Lower leg skin (tissue), 4 donors: ENCODE measurements around the gene PTPRZ1. TPM values are rescaled to one million over a fixed set of nuclear protein-coding genes. Genes with fewer than 3 reads are reported as not detected.

Experiments
- DNase-seq, 2 donors: peaks; one replicate each; pipeline ENCODE4 v3.0.0-alpha.2; 2019; ENCODE audit warnings: low spot score in 2 of 2
- H3K4me3 ChIP-seq: fragments of 200-600 bp; sonication (generic); 2 replicates; pipeline ENCODE4 v1.5.1; 2017; ENCODE audit warnings: mild to moderate bottlenecking, low read depth; ENCODE audit not compliant: poor library complexity, severe bottlenecking
- POLR2A ChIP-seq, 2 donors: fragments of 450-650 bp; IDR thresholded peaks; one replicate each; pipeline ENCODE4 v1.6.1; 2016 to 2017; ENCODE audit warnings: antibody characterized with exemption in 2 of 2, mild to moderate bottlenecking in 1 of 2, moderate library complexity in 1 of 2
- WGBS, 2 donors: methylation state at CpG; one replicate each; pipeline ENCODE4 v1.1.5; 2018; 5-methylcytosine and 5-hydroxymethylcytosine counted together
- intact Hi-C: fragments of 100-400 bp; cut with DNase I; formaldehyde crosslinking; loops from one replicate; pipeline ENCODE4 v1.15.0; 2023; ENCODE audit warnings: low total_unique reads
- total RNA-seq, 4 donors: library from RNA; depleted of rRNA; stranded (reverse); fragments of >200 nt; gene quantifications; one replicate each; pipeline ENCODE4 v1.1.0, GENCODE V29; 2016
- TF ChIP-seq, protein P1 (sequence below), 3 donors: fragments of 450-650 bp; IDR thresholded peaks; one replicate each; pipeline ENCODE4 v1.5.1; 2016; ENCODE audit warnings: antibody characterized with exemption in 3 of 3, mild to moderate bottlenecking in 3 of 3, moderate library complexity in 2 of 3

PTPRZ1 gene
- total RNA-seq, 4 donors from 2014 or later: 26.1 to 63.7 (median 46.3) TPM

DNA sequence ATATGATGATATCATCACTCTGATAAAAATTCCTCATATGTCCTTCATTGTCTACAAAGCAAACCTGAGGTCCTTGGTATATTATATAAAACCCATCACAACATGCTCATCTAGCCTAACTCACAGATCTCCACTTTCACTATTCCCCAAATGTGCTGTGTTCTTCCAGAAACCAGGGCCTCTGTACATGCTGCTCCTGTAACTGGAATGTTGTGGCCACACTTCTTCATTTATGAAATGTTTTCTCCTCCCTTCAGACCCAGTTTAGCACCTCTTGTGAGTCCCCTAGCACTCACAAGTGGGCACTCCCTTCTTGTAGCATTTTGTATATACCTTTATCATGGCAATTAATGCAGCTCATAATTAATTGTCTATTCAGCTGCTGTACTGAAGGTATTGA, 209.2 kb downstream of the PTPRZ1 start:
- no peak overlapping the region for H3K4me3 ChIP-seq
- no peak for TF ChIP-seq POLR2A (IDR thresholded peaks at IDR 0.05)
- TF ChIP-seq, protein P1, sequence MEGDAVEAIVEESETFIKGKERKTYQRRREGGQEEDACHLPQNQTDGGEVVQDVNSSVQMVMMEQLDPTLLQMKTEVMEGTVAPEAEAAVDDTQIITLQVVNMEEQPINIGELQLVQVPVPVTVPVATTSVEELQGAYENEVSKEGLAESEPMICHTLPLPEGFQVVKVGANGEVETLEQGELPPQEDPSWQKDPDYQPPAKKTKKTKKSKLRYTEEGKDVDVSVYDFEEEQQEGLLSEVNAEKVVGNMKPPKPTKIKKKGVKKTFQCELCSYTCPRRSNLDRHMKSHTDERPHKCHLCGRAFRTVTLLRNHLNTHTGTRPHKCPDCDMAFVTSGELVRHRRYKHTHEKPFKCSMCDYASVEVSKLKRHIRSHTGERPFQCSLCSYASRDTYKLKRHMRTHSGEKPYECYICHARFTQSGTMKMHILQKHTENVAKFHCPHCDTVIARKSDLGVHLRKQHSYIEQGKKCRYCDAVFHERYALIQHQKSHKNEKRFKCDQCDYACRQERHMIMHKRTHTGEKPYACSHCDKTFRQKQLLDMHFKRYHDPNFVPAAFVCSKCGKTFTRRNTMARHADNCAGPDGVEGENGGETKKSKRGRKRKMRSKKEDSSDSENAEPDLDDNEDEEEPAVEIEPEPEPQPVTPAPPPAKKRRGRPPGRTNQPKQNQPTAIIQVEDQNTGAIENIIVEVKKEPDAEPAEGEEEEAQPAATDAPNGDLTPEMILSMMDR (IDR thresholded peaks at IDR 0.05): no peak
- intact Hi-C loops: no loop called here
- DNase-seq: no peak

DNA sequence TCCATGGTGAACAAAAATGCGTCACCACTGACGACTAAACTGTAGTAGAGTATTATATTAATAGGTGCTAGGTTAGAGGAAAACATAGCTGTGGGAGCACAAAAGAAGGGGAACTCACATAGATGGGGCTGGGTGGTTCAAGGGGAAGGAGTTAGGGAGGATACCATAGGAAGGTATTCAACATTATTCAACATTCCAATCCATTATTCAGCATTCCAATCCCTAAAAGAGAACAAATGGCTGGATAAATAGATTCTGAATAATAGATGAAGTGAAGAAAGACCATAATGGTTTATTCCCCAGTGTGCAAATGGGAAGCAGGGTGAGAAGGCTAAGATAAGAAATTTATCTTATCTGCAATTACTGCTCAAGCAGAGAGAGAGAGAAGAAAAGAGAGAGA, 209.7 kb downstream of the PTPRZ1 start:
- no peak for TF ChIP-seq POLR2A (IDR thresholded peaks at IDR 0.05)
- TF ChIP-seq, protein P1 (IDR thresholded peaks at IDR 0.05): no peak
- 96 to 97% methylated on average over 2 of the region's 2 CpGs for WGBS, 2 donors
- H3K4me3 ChIP-seq: no peak overlapping the region

DNA sequence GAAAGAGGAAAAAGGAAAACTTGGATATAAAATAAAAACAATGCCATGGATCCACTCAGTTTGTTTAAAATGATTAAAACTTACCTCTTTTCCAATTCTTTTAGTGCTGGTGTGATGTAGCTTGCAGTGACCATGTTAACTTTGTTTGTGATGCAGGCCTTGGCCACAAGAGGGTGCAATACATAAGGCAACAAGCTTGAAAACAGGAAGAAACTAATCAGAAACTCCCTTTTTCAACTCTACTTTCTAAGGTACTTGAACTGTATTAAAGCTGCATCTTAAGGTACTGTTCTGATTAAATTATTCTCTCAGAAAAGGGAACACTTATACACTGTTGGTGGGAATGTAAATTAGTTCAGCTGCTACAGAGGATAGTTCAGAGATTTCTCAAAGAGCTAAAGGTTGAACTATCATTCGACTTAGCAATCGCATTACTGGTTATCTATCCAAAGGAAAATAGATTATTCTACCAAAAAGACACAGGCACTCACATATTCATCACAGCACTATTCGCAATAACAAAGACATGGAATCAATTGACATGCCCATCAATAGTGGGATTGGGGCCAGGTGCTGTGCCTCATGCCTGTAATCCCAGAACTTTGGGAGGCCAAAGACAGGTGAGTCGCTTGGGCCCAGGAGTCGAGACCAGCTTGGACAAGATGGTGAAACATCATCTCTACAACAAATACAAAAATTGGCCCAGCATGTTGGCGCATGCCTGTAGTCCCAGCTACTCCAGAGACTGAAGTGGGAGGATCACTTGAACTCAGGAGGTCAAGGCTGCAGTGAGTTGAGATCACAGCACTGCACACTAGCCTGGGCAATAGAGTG, 220.2 kb downstream of the PTPRZ1 start:
- DNase-seq: peak in 1 of 2 donors; percentile 39
- 91 to 94% methylated on average over 6 of the region's 6 CpGs for WGBS, 2 donors
- intact Hi-C loops: no loop called here
- TF ChIP-seq POLR2A (IDR thresholded peaks at IDR 0.05): no peak
- TF ChIP-seq, protein P1 (IDR thresholded peaks at IDR 0.05): no peak
- no peak overlapping the region for H3K4me3 ChIP-seq

More for the DNA sequence above, 209.7 kb downstream of the PTPRZ1 start:
- intact Hi-C loops: no loop called here
- DNase-seq: no peak

DNA sequence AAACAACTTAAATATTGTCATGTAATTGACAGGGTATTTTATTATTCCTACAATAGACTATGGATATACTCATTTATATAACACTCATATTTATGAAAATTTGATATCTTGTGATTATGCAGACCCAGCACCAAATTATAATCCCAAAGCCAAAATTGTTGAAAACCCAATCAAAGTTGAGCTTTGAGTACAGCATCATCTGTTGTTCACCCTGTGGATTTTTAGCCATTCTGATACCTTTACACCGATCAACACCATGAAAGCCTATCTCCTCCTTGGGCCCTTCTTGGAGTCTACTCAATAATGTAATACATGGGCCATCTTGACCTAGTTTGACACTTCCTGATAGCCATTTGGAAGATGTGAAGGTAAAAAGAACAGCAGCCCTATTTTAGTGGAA, 221.6 kb downstream of the PTPRZ1 start:
- H3K4me3 ChIP-seq: no peak overlapping the region
- intact Hi-C loops: no loop called here
- 98 to 100% methylated on average over 1 of the region's 1 CpG for WGBS, 2 donors
- TF ChIP-seq, protein P1 (IDR thresholded peaks at IDR 0.05): no peak
- TF ChIP-seq POLR2A (IDR thresholded peaks at IDR 0.05): no peak
- no peak for DNase-seq

DNA sequence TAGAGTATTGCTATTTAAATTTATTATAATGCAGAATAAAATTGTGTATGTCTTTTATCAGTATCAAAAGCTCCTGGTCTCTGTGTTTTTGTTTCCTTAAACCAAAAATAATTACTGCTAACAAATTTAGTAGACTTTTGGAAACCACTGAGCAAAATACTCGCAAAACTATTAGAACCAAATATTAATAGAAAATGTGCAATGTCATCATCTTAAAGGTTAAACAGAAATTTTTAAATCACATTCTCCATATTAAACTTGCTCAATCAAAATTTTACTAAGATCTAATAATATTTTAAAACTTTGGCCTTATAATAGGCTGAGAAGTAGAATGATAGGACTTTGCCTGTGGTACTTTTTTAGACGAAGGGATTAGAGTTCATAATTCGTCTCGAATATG, 222.7 kb downstream of the PTPRZ1 start:
- no peak for DNase-seq
- WGBS, 2 donors: 83% methylated on average over 4 of the region's 4 CpGs

More for the DNA sequence above, 222.7 kb downstream of the PTPRZ1 start:
- H3K4me3 ChIP-seq: no peak overlapping the region
- TF ChIP-seq, protein P1 (IDR thresholded peaks at IDR 0.05): no peak
- no peak for TF ChIP-seq POLR2A (IDR thresholded peaks at IDR 0.05)
- intact Hi-C loops: no loop called here
